ENCODE results near the gene KCNIP1. TPM values are rescaled to one million over a fixed set of nuclear protein-coding genes. Genes with fewer than 3 reads are reported as not detected.

KCNIP1 gene
- total and polyA plus RNA-seq, 10 of the 15 experiments (the other 5 are each of a cell fraction or from before 2014, with no cell fraction given) = not detected

- H3K9ac ChIP-seq (ENCODE audit: control insufficient read depth, insufficient read depth, low read length) = no peak overlapping the region
- H4K20me1 ChIP-seq (ENCODE audit: control insufficient read depth, insufficient read depth) = no peaks in the 10 kb centered on the region
- ChIA-PET SMC1A (ENCODE audit: uncharacterized antibody, unreplicated experiment) (no interaction called here), POLR2A (no interaction called here), RAD21 (ENCODE audit: unreplicated experiment) (interaction anchor here (0.5 kb wide), 1 partner anchor 270 kb away, joined by 4 read pairs; no protein-coding TSS in a partner anchor), CTCF (no interaction called here)
- no peak overlapping the region for H3K4me3 ChIP-seq
- H3K27me3 ChIP-seq (replicated peaks in 1 of 2; ENCODE audit: control insufficient read depth in 2 of 2, insufficient read depth in 2 of 2, low read length in 1 of 2) = peaks cover 0 to 2% of the 10 kb centered on the region in 2 experiments; a peak in 2 of 4 replicates
- no peak overlapping the region for H3K4me2 ChIP-seq (ENCODE audit: control insufficient read depth, insufficient read depth)
- ATAC-seq = no peak
- TF ChIP-seq GATAD2B (conservative IDR thresholded peaks at IDR 0.05; ENCODE audit: low read depth) (no peak), KAT2A (conservative IDR thresholded peaks at IDR 0.05; ENCODE audit: control insufficient read depth, low read depth, low read length) (no peak), POLR2AphosphoS5 (IDR thresholded peaks at IDR 0.05; ENCODE audit: low read length) (no peak), E4F1 (IDR thresholded peaks at IDR 0.05; ENCODE audit: borderline replicate concordance, partially characterized antibody) (no peak), SIX5 (IDR thresholded peaks at IDR 0.05; ENCODE audit: low read depth, low read length, severe bottlenecking) (no peak), CBX3 (IDR thresholded peaks at IDR 0.05; ENCODE audit: borderline replicate concordance, low read depth) (no peak), SP1 (IDR thresholded peaks at IDR 0.05; ENCODE audit: low read depth, low read length) (no peak), MYC (IDR thresholded peaks at IDR 0.05; ENCODE audit: insufficient read depth, insufficient read length, insufficient replicate concordance, low read length, severe bottlenecking) (no peak), POLR2AphosphoS2 (IDR thresholded peaks at IDR 0.05; ENCODE audit: low read depth, low read length) (no peak), SIN3A (IDR thresholded peaks at IDR 0.05; ENCODE audit: low read depth, low read length) (no peak), SUZ12 (IDR thresholded peaks at IDR 0.05; ENCODE audit: unreplicated experiment) (no peak), YBX1 (IDR thresholded peaks at IDR 0.05) (no peak), ATF7 (IDR thresholded peaks at IDR 0.05; ENCODE audit: low read depth) (no peak), NR2C2 (IDR thresholded peaks at IDR 0.05; ENCODE audit: borderline replicate concordance, control insufficient read depth, insufficient read length, low read depth) (no peak), CHD1 (IDR thresholded peaks at IDR 0.05; ENCODE audit: low read depth, low read length) (no peak), MLLT1 (IDR thresholded peaks at IDR 0.05) (no peak), ZNF274 (IDR thresholded peaks at IDR 0.05; ENCODE audit: insufficient read depth, insufficient read length) (no peak), EP300 (IDR thresholded peaks at IDR 0.05; ENCODE audit: borderline replicate concordance in 1 of 2, control insufficient read depth in 1 of 2, low read depth in 2 of 2, low read length in 2 of 2) (no peak)
- WGBS (ENCODE audit: insufficient coverage, insufficient replicate concordance, low lambda C conversion rate, missing lambda C conversion rate) = 35% methylated on average over 4 of the region's 4 CpGs
- intact Hi-C loops (cut with micrococcal nuclease; ENCODE audit: unreplicated experiment) = no loop called here
- no peak overlapping the region for H2AFZ ChIP-seq (ENCODE audit: control insufficient read depth, low read depth, low read length)
- in situ Hi-C loops (cut with MboI) = no loop called here
- H3K4me1 ChIP-seq (ENCODE audit: control insufficient read depth, insufficient read depth, low read length) = no peaks in the 10 kb centered on the region
- DNase-seq (ENCODE audit: low read depth, low spot score) = no peak
- no peak overlapping the region for H3K27ac ChIP-seq (ENCODE audit: control insufficient read depth, insufficient read depth)
- H3K36me3 ChIP-seq (ENCODE audit: control insufficient read depth in 2 of 2, insufficient read depth in 2 of 2, low read length in 1 of 2) = no peaks in the 10 kb centered on the region
- no peak for FAIRE-seq
- H3K79me2 ChIP-seq (ENCODE audit: control insufficient read depth, insufficient read depth, low read length) = no peaks in the 10 kb centered on the region
- BruUV-seq (replicated peaks) = no TSS peak
- no peaks in the 10 kb centered on the region for H3K9me3 ChIP-seq (replicated peaks; ENCODE audit: control insufficient read depth, insufficient read depth, low read length)
Observed at GRCh38 chr5:170536525-170536924, 32.7 kb downstream of the KCNIP1 start.

Measured in GM12878 (cell line).